ENCODE data around the gene DOK7. TPM values are rescaled to one million over a fixed set of nuclear protein-coding genes. Genes with fewer than 3 reads are reported as not detected.

DOK7 gene
- total RNA-seq, 4 donors from 2014 or later = 0.53 to 5.7 (median 4.1) TPM; not detected in 1

DNA sequence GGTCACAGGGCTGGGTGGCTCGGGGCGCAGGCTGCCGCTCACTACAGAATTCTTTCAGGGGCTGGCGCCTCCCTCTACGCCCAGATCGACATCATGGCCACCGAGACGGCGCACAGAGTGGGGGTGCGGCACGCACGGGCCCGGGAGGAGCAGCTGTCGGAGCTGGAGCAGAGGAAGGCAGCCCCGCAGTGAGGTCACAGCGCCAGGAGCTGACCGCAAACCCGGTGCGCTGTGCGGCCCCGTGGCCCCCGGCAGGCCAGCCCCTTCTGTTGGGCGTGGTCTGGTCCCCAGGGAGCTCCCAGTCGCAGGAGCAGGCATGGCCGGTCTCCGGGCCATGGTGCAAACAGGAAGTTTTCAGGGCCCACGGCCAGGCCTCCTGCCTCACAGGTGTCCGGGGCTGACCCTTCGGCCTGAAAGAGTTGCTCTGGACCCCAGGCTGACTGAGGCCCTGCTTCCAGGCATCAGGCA is 37.6 kb downstream of the DOK7 start:
- Histone ChIP-seq H3K9me3 (no peaks in the 10 kb centered on the region), H3K27ac (no peak overlapping the region), H3K4me1 (no peaks in the 10 kb centered on the region), H3K4me3 (no peak overlapping the region), H3K36me3 (peaks cover 0 to 35% (median 0%) of the 10 kb centered on the region in 3 donors), H3K27me3 (no peaks in the 10 kb centered on the region)
- TF ChIP-seq, protein P1, sequence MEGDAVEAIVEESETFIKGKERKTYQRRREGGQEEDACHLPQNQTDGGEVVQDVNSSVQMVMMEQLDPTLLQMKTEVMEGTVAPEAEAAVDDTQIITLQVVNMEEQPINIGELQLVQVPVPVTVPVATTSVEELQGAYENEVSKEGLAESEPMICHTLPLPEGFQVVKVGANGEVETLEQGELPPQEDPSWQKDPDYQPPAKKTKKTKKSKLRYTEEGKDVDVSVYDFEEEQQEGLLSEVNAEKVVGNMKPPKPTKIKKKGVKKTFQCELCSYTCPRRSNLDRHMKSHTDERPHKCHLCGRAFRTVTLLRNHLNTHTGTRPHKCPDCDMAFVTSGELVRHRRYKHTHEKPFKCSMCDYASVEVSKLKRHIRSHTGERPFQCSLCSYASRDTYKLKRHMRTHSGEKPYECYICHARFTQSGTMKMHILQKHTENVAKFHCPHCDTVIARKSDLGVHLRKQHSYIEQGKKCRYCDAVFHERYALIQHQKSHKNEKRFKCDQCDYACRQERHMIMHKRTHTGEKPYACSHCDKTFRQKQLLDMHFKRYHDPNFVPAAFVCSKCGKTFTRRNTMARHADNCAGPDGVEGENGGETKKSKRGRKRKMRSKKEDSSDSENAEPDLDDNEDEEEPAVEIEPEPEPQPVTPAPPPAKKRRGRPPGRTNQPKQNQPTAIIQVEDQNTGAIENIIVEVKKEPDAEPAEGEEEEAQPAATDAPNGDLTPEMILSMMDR (IDR thresholded peaks at IDR 0.05) = no peak
- TF ChIP-seq POLR2A (IDR thresholded peaks at IDR 0.05) = no peak
- no peak for DNase-seq

DNA sequence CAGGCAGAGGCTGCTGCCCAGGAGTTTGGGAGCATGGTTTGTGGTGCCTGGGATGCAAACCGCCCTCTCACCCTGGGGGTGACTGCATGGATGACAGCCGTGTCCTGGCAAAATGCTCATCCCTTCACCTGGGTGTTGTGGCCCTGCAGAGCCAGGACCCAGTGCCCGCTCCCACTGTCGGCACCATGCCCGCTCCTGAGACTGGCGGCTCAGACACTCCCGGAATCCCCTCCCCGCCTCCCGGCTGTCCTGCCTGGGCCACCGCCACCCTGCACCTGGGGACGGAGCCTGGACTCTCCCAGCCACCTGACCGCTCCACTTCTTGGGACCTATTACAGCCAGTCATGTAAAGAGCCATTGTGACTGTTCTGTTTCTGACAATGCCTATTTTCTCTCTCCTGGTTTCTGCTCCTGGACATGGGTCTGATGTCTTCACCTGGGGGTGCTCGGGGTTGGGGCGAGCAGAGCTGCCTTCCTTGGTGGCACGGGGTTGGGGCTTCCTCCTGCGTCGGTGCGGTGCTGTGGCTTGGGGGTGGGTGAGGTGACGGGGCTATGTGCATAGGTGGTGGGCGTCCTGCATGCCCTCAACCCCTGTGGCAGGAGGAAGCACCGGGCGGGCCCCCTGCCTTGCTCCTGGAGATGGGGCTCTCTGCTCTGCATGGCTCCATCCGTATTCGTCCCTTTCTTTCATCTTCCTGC is 38.2 kb downstream of the DOK7 start:
- H3K9me3 ChIP-seq = no peaks in the 10 kb centered on the region
- no peak overlapping the region for H3K4me3 ChIP-seq
- H3K27me3 ChIP-seq = no peaks in the 10 kb centered on the region
- no peak overlapping the region for H3K27ac ChIP-seq
- TF ChIP-seq POLR2A (IDR thresholded peaks at IDR 0.05) = no peak
- TF ChIP-seq, protein P1 (IDR thresholded peaks at IDR 0.05) = no peak
- no peak for DNase-seq
- H3K4me1 ChIP-seq = no peaks in the 10 kb centered on the region
- peaks cover 0 to 41% (median 0%) of the 10 kb centered on the region in 3 donors for H3K36me3 ChIP-seq

DNA sequence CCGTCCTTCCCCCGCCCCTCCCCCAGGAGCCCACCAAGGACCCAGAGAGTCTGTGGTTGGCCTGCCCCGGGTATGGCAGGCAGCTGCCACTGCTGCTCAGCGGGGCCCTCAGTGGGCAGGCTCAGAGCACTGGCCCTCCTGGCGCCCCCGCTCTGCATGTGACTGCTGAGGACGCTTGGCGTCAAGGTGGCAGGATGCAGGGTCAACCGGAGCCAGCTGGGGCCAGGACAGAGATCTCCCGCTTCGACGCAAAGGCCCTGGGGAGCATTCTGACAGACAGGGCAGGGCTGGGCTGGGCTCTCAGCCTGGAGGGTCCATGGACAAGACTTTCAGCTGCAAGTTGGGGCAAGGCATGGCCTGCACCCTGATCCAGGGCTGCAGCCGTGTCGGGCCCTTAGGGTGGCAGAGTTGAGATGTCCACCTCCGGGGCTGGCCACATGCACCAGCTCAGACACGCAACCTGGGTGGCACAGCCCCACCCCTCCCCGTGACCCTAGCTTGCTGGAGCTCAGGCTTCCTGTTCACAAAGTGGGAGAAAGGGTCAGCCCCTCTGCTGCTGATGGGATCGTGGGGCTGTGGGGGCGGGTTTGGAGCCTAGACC is 38.8 kb downstream of the DOK7 start:
- no peak for DNase-seq
- Histone ChIP-seq H3K4me3 (no peak overlapping the region), H3K9me3 (no peaks in the 10 kb centered on the region), H3K27ac (no peak overlapping the region), H3K36me3 (peaks cover 0 to 48% (median 0%) of the 10 kb centered on the region in 3 donors), H3K27me3 (no peaks in the 10 kb centered on the region), H3K4me1 (no peaks in the 10 kb centered on the region)
- TF ChIP-seq, protein P1 (IDR thresholded peaks at IDR 0.05) = no peak
- TF ChIP-seq POLR2A (IDR thresholded peaks at IDR 0.05) = no peak

DNA sequence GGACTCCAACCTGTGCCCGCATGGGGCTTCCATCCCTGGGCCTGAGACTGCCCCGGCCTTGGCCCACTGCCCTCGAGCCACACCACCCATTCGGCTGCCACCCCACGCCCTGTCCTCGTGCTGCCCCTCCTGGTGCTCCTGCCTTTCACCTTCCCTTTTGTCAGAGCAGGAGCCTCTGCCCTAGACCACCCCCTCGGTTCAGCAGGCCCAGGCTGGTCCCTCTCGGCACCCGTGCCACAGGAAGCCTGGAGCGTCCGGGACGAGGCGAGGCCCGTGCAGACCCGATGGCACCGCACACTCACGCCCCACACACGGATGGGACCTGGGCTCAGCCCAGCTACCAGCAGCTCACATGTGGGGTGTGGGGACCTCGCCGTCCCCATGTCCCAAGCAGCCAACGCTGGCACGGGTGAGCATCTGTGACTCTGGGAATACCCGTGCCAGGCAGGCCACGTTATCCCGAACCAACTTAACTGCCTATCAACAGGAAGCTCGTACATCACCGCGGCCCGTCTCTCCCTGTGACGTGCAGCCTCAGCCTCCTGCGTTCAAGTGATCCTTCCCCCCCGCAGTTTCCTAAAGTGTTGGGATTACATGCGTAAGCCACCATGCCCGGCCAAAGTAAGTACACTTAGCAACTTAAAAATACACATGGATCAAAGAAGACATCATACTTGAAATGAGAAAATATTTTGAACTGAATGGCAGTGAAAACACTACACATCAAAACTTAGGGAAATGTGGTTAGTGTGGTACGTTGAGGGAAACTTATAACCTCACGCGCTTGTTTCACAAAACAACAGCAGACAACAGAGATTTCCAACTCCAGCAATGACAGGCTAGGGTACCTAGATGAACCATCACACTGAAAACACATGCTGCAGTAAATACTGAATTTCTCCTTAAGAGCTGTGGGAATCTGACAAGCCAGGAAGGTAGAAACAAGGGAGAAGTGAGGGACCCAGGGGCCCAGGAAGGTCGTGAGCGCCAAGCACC is 40.1 kb downstream of the DOK7 start:
- TF ChIP-seq, protein P1 (IDR thresholded peaks at IDR 0.05) = no peak
- TF ChIP-seq POLR2A (IDR thresholded peaks at IDR 0.05) = no peak

DNA sequence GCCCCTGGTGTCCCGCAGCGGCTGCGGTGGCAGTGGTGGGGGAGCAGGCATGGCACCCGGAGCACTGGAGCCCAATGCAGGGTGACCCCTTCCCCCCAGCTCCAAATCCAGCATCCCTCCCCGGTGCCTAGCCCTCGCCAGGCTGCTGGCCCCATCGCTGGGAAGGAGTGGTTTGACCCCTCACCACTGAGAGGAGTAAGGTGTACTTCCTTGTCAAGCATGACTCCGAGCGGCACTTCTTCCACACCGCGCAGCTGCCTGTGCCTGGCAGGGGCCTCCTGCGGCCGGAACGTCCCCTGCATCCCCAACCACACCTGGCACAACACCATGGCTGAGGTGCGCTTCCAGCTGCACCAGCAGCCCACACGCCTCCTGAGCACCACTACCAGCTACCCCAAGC is 42.1 kb downstream of the DOK7 start:
- TF ChIP-seq, protein P1 (IDR thresholded peaks at IDR 0.05) = no peak
- TF ChIP-seq POLR2A (IDR thresholded peaks at IDR 0.05) = no peak
- no peak for DNase-seq
- H3K9me3 ChIP-seq = no peaks in the 10 kb centered on the region
- H3K4me1 ChIP-seq = no peaks in the 10 kb centered on the region
- H3K27ac ChIP-seq = no peak overlapping the region
- H3K27me3 ChIP-seq = no peaks in the 10 kb centered on the region
- peaks cover 0 to 75% (median 0%) of the 10 kb centered on the region in 3 donors for H3K36me3 ChIP-seq
- H3K4me3 ChIP-seq = no peak overlapping the region

More for the DNA sequence above, 40.1 kb downstream of the DOK7 start:
- Histone ChIP-seq H3K4me3 (no peak overlapping the region), H3K27me3 (no peaks in the 10 kb centered on the region), H3K27ac (no peak overlapping the region), H3K4me1 (no peaks in the 10 kb centered on the region), H3K36me3 (peaks cover 0 to 60% (median 0%) of the 10 kb centered on the region in 3 donors), H3K9me3 (no peaks in the 10 kb centered on the region)
- no peak for DNase-seq

All from Peyer's patch (tissue), 4 donors.